Bronchial epithelial cell (primary cell): ENCODE data around the gene PERCC1. TPM values are rescaled to one million over a fixed set of nuclear protein-coding genes. Genes with fewer than 3 reads are reported as not detected.

Experiments used
- DNase-seq: peaks from one replicate; pipeline ENCODE4 v3.0.0-alpha.2; 2010; ENCODE audit warnings: low read depth
- FAIRE-seq: peaks from 2 replicates; lab custom pipeline; 2011; peaks lifted over from hg19 to GRCh38; lab: Jason Lieb, UNC
- H3K27me3 ChIP-seq: 2 replicates; pipeline ENCODE4 v1.5.1; 2011; ENCODE audit warnings: low read length; ENCODE audit not compliant: control insufficient read depth, insufficient read depth
- H3K36me3 ChIP-seq: 2 replicates; pipeline ENCODE4 v1.5.1; 2011; ENCODE audit warnings: low read length; ENCODE audit not compliant: control insufficient read depth, insufficient read depth
- H3K4me3 ChIP-seq: 2 replicates; pipeline ENCODE4 v1.5.1; 2011; ENCODE audit warnings: mild to moderate bottlenecking, low read depth, low read length, control low read depth
- CTCF ChIP-seq: IDR thresholded peaks from 2 replicates; pipeline ENCODE4 v1.5.1; 2011; ENCODE audit warnings: mild to moderate bottlenecking, moderate library complexity, low read length, control low read depth, inconsistent platforms; ENCODE audit not compliant: insufficient read depth, severe bottlenecking
- total RNA-seq: library from RNA; depleted of rRNA; stranded (reverse); fragments of >200 nt; gene quantifications from 2 replicates; pipeline ENCODE4 v1.2.1, GENCODE V29; 2014

PERCC1 gene
- total RNA-seq, 1 donor from 2014 or later, result not detected

GRCh38 chr16:1429012-1429411 is 1.9 kb upstream of the PERCC1 start:
- H3K27me3 ChIP-seq, result no peaks in the 10 kb centered on the region
- no peak overlapping the region for H3K4me3 ChIP-seq
- no peaks in the 10 kb centered on the region for H3K36me3 ChIP-seq
- no peak for FAIRE-seq
- TF ChIP-seq CTCF, result no peak
- no peak for DNase-seq

DNA sequence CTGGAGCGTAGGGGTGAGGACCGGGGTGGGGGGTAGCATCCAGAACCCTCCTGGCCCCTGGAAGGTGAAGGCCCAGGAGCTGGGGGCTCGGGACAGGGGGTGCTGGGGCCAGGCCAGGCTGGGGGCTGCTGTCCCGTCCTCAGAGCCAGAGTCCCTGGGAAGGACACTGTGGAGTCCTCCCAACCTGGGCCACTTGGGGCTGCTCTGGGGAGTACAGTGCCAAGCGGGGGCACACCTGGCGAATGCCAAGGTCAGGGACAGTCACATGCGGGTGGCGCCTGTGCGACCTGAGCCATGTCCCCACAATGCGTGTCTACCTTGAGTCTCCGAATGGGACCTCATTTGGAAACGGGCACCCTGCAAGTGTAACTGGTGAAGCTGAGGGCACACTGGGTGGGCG is 1.2 kb upstream of the PERCC1 start:
- no peak for FAIRE-seq
- no peaks in the 10 kb centered on the region for H3K36me3 ChIP-seq

DNA sequence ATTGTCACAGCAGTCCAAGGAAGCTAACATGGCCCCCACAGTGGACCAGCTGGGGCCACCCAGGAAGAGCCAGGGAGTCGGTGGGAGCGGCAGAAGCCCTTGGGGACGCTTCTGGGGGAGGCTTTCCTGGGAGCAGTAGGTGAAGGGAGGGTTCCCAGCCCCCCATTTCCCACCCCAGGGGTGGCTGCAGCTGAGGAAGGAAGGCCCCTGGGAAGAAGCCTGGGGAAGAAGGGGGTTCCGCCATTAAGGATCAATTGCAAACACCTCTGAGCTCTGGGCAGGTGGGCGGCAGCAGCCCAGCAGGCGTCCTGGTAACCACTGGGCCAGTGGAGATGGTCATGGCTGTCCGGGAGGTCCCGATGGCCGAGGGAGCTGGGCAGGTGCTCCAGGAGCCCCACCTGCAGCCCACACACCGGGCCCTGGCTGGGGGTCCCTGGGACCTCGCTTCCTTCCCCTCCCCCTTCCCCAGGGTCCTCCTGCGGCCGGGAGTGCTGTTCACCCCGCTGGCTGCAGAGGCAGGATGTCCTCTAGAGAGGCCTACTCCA is 592 bp upstream of the PERCC1 start:
- Histone ChIP-seq H3K36me3 (no peaks in the 10 kb centered on the region), H3K4me3 (no peak overlapping the region), H3K27me3 (no peaks in the 10 kb centered on the region)
- DNase-seq (no peak), FAIRE-seq (no peak)
- no peak for TF ChIP-seq CTCF

More for the DNA sequence above, 1.2 kb upstream of the PERCC1 start:
- no peak for TF ChIP-seq CTCF
- DNase-seq, result no peak
- Histone ChIP-seq H3K27me3 (no peaks in the 10 kb centered on the region), H3K4me3 (no peak overlapping the region)

GRCh38 chr16:1431497-1432270 is 806 bp downstream of the PERCC1 start:
- TF ChIP-seq CTCF, result no peak
- Histone ChIP-seq H3K4me3 (no peak overlapping the region), H3K27me3 (no peaks in the 10 kb centered on the region), H3K36me3 (no peaks in the 10 kb centered on the region)
- FAIRE-seq, result no peak
- DNase-seq, result no peak

- FAIRE-seq (no peak), DNase-seq (no peak)
- no peak for TF ChIP-seq CTCF
- Histone ChIP-seq H3K27me3 (no peaks in the 10 kb centered on the region), H3K4me3 (no peak overlapping the region), H3K36me3 (no peaks in the 10 kb centered on the region)
These were observed 1.7 kb downstream of the PERCC1 start for GRCh38 chr16:1432388-1433262.
